Memory B cell (primary cell): ENCODE measurements around the gene CDH20.
A peak's percentile ranks its signal among the peaks of the same experiment; 100 is the strongest.

ENCODE experiments used
- ATAC-seq: fragments of 150-1000 bp; cut with Tn5 transposase; 2 replicates; pipeline ENCODE4 v1.10.0; 2021; ENCODE audit warnings: low read depth, mild to moderate bottlenecking, moderate library complexity
- DNase-seq, 2 donors: peaks; one replicate each; pipeline ENCODE4 v3.0.0; 2022; ENCODE audit warnings: low spot score in 2 of 2
- H3K27ac Mint-ChIP-seq: one replicate; pipeline ENCODE4 v1.8.0; 2022; ENCODE audit warnings: mild to moderate bottlenecking, moderate library complexity, mixed read lengths
- H3K27me3 Mint-ChIP-seq: one replicate; pipeline ENCODE4 v1.8.0; 2022; ENCODE audit warnings: mixed read lengths
- H3K36me3 Mint-ChIP-seq: one replicate; pipeline ENCODE4 v1.8.0; 2022; ENCODE audit warnings: mild to moderate bottlenecking, mixed read lengths
- H3K4me1 Mint-ChIP-seq: one replicate; pipeline ENCODE4 v1.8.0; 2022; ENCODE audit warnings: mixed read lengths
- H3K4me3 Mint-ChIP-seq: one replicate; pipeline ENCODE4 v1.8.0; 2022; ENCODE audit warnings: mild to moderate bottlenecking, moderate library complexity, mixed read lengths
- H3K9me3 Mint-ChIP-seq: one replicate; pipeline ENCODE4 v1.8.0; 2022; ENCODE audit warnings: mixed read lengths

CDH20 gene

DNA sequence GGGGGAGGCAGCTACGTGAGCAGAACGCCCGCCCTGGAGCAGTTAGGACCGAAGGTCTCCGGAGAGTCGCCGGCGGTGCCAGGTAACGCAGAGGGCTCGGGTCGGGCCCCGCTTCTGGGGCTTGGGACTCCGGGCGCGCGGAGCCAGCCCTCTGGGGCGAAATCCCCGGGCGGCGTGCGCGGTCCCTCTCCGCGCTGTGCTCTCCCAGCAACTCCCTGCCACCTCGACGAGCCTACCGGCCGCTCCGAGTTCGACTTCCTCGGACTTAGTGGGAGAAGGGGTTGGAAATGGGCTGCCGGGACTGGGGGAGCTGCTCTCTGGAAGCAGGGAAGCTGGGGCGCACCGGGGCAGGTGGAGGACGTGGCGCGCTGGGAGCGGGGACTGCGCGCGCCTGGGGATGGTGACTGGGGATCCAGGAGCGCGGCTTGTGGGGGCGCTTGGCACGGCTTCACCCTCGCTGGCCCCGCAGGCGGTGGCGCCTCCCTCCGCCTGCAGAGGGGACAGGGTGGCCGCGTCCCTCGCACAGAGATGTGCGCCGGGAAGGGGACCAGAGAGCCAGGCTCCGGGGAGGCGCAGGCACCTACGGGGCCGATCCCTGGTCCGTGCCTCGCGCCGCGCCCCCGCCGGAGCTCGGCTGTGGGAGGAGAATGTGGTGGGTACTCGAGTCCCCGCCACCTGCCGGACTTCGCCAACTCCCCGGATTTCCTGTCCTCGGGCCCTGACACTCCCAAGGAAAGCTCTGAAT, 688 bp downstream of the CDH20 start:
- Mint-ChIP-seq H3K27me3 (peaks cover 18% of the 10 kb centered on the region), H3K4me3 (no peak overlapping the region), H3K27ac (no peak overlapping the region), H3K4me1 (peaks cover 6% of the 10 kb centered on the region), H3K36me3 (no peaks in the 10 kb centered on the region), H3K9me3 (no peaks in the 10 kb centered on the region)
- no peak for ATAC-seq
- DNase-seq: no peak

DNA sequence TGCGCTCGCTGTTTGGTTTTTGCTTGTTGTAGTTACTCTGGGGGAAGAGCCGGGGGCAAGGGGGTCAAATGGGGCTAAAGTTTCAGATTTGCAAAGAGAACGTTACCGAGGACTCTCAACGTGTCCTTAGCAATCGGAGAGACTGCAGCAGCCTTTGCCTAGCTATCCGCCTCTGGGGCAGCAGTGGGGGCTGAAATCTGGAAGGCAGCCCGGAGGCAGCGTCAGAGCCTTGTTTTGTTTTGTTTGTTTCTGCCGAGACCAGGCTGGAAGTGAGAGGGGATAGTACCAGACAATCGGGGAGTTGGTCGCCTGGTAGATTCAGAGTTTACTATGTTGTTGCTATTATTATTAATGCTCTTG, 1.2 kb downstream of the CDH20 start:
- ATAC-seq (no peak), DNase-seq (no peak)
- Mint-ChIP-seq H3K9me3 (no peaks in the 10 kb centered on the region), H3K27ac (no peak overlapping the region), H3K4me3 (no peak overlapping the region), H3K36me3 (no peaks in the 10 kb centered on the region), H3K27me3 (peaks cover 18% of the 10 kb centered on the region), H3K4me1 (peaks cover 6% of the 10 kb centered on the region)

DNA sequence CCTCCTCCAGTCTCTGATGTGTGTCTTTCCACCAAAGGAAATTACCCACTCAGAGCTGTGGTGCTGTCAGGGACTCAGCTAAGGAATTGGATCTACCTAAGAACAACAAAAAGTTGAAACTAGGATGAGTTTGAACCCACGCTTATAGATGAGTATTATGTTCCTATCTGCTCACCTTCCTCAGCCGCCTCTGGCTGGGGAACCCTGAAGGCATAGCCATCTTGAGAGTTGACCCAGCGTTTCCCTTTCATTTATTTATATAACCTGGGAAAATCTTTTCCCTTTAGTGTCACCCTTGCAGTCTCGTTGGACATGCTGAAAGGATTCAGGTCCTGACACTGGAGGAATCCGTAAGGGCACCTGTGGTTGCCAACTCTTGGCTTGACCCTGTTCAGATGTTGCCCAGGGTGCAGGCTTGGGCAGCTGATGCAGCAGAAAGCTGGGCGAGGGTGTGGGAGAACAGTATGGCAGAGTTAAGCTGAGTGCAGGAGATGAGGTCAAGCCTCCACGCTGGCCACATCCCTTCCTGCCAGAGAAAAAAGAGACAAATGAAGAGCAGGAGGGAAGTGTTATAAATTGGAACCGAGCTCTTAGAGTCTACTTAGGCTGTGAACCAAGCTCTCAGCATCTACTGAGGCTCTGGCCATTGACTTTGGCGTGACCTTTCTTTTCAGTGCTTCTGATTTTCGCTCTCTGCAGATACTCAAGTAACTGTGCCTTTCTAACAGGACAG, 1.9 kb downstream of the CDH20 start:
- Mint-ChIP-seq H3K4me1 (peaks cover 6% of the 10 kb centered on the region), H3K36me3 (no peaks in the 10 kb centered on the region), H3K27me3 (peaks cover 18% of the 10 kb centered on the region), H3K27ac (no peak overlapping the region), H3K4me3 (no peak overlapping the region), H3K9me3 (no peaks in the 10 kb centered on the region)
- ATAC-seq: no peak
- DNase-seq: no peak

DNA sequence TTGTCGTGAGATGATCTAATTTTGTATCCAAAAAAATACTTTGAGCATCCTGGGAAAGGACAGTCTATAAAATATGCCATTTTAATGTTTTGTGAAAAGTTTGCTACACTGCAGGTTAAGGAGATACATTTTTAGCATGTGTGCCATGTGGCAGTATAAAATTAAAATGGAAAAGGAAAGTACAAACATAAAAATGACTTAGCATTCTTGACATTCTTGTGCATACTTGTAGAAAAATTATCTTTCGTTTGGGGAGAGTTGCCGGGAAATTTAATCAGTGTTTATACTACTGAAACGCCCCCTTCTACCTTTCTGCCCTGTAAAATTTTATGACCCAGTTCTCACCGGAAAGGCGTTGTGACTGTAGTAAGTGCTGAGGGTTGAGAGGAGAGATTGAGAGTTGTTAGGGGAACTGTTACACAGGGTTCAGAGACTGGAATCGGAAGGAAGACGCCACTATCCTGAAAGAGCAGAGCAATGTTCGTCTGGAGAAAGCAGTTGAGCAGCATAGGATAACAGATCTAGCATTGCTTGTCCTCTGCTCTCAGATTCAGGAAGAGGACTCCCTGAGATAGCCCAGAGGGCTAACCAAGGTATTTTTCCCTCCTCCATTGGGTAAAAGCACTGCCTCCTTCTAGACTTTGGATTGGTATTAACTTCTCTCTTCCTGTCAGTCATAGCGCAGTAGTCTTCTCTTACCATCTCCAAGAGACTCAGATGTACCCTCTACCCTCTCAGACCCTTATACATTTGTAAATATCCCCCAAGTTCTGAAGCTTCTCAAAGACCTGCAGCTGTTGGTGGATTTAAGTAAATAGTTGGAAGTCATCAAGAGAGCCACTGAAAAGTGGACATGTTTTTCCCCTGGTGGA, 2.7 kb downstream of the CDH20 start:
- no peak overlapping the region for H3K27ac Mint-ChIP-seq
- H3K27me3 Mint-ChIP-seq: peaks cover 18% of the 10 kb centered on the region
- H3K36me3 Mint-ChIP-seq: no peaks in the 10 kb centered on the region
- DNase-seq (no peak), ATAC-seq (no peak)
- H3K4me1 Mint-ChIP-seq: peaks cover 6% of the 10 kb centered on the region
- H3K4me3 Mint-ChIP-seq: no peak overlapping the region
- no peaks in the 10 kb centered on the region for H3K9me3 Mint-ChIP-seq

- Mint-ChIP-seq H3K9me3 (no peaks in the 10 kb centered on the region), H3K36me3 (no peaks in the 10 kb centered on the region), H3K27ac (no peak overlapping the region), H3K4me1 (peaks cover 6% of the 10 kb centered on the region), H3K27me3 (peaks cover 18% of the 10 kb centered on the region), H3K4me3 (no peak overlapping the region)
- DNase-seq (no peak), ATAC-seq (no peak)
Measured at GRCh38 chr18:61336766-61337165, 3.5 kb downstream of the CDH20 start.

- peaks cover 6% of the 10 kb centered on the region for H3K4me1 Mint-ChIP-seq
- peaks cover 21% of the 10 kb centered on the region for H3K27me3 Mint-ChIP-seq
- H3K27ac Mint-ChIP-seq: no peak overlapping the region
- no peaks in the 10 kb centered on the region for H3K36me3 Mint-ChIP-seq
- ATAC-seq (no peak), DNase-seq (no peak)
- H3K9me3 Mint-ChIP-seq: no peaks in the 10 kb centered on the region
- H3K4me3 Mint-ChIP-seq: no peak overlapping the region
Measured at GRCh38 chr18:61337527-61337926, 4.3 kb downstream of the CDH20 start.

DNA sequence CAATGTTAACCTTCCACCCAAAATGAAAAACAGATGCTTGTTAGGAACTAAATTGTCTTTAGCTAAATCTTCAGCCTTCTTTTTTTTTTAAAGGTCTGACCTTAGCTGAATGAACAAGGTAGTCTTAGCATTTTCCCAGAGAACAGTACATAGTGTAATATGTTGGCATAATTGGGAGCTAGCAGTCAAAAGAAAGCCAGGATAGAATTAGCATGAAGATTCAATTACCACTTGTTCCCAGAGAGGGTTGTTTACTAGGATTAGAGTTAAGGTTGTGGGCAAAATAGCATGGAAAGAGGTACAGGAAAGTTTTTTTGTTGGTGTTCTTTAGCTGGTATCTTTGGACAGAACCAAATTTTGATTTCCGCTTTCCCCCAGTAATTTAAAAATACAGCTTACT, 6.9 kb downstream of the CDH20 start:
- Mint-ChIP-seq H3K27me3 (peaks cover 12% of the 10 kb centered on the region), H3K27ac (no peak overlapping the region), H3K4me3 (no peak overlapping the region), H3K9me3 (no peaks in the 10 kb centered on the region), H3K4me1 (peaks cover 3% of the 10 kb centered on the region), H3K36me3 (no peaks in the 10 kb centered on the region)
- ATAC-seq (no peak), DNase-seq (no peak)

GRCh38 chr18:61348230-61348629, 15.0 kb downstream of the CDH20 start:
- Mint-ChIP-seq H3K4me1 (no peaks in the 10 kb centered on the region), H3K36me3 (no peaks in the 10 kb centered on the region), H3K27ac (no peak overlapping the region), H3K27me3 (peaks cover 8% of the 10 kb centered on the region), H3K4me3 (no peak overlapping the region), H3K9me3 (peaks cover 2% of the 10 kb centered on the region)
- no peak for DNase-seq
- ATAC-seq: no peak

DNA sequence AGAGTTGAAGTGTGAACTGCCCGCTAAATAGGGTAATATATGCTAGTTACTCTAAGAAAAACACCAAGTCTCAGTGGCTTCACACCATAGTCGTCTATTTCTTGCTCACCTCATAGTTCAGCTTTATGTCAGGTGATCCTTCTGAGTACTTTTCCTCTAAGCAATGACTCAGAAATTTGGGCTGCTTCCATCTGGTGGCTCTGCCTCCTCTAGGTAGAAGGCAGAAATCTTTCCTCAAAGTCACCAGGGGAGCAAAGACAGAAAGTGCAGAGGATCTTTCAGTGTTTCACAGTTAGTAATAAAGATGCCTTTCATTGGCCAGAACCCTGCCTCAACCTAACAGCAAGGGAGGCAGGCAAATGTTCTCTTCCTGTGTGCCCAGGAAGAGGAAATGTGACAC, 17.3 kb downstream of the CDH20 start:
- Mint-ChIP-seq H3K9me3 (peaks cover 2% of the 10 kb centered on the region), H3K27ac (no peak overlapping the region), H3K4me1 (no peaks in the 10 kb centered on the region), H3K36me3 (no peaks in the 10 kb centered on the region), H3K4me3 (no peak overlapping the region), H3K27me3 (peaks cover 8% of the 10 kb centered on the region)
- no peak for DNase-seq
- no peak for ATAC-seq

- peaks cover 3% of the 10 kb centered on the region for H3K27me3 Mint-ChIP-seq
- H3K36me3 Mint-ChIP-seq: no peaks in the 10 kb centered on the region
- no peaks in the 10 kb centered on the region for H3K4me1 Mint-ChIP-seq
- DNase-seq (no peak), ATAC-seq (no peak)
- H3K9me3 Mint-ChIP-seq: peaks cover 1% of the 10 kb centered on the region
- H3K27ac Mint-ChIP-seq: no peak overlapping the region
- H3K4me3 Mint-ChIP-seq: no peak overlapping the region
Measured at GRCh38 chr18:61352059-61352458, 18.8 kb downstream of the CDH20 start.

GRCh38 chr18:61352611-61353010, 19.4 kb downstream of the CDH20 start:
- no peak for DNase-seq
- no peaks in the 10 kb centered on the region for H3K4me1 Mint-ChIP-seq

GRCh38 chr18:61360404-61361383, 27.5 kb downstream of the CDH20 start:
- Mint-ChIP-seq H3K9me3 (peaks cover 1% of the 10 kb centered on the region), H3K4me1 (peaks cover 9% of the 10 kb centered on the region)
- ATAC-seq: peak; percentile 84

More at GRCh38 chr18:61352611-61353010, 19.4 kb downstream of the CDH20 start:
- H3K4me3 Mint-ChIP-seq: no peak overlapping the region
- peaks cover 1% of the 10 kb centered on the region for H3K9me3 Mint-ChIP-seq
- ATAC-seq: no peak
- no peaks in the 10 kb centered on the region for H3K36me3 Mint-ChIP-seq
- no peak overlapping the region for H3K27ac Mint-ChIP-seq
- H3K27me3 Mint-ChIP-seq: peaks cover 3% of the 10 kb centered on the region

DNA sequence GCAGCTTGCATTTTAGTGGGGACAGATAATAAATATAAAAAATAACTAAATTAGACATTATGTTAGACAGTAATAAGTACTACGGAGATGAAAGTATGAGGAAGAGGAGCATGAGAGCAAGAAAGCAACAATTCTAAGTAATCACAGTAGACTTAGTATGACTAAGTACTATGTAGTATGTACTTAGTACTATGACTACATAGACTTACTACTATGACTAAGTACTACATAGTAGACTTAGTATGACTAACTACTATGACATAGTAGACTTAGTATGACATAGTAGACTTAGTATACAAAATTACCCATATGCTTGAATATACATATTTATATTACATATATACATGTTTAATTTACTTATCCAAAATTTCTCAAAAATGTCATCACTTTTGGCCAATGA, 29.3 kb downstream of the CDH20 start:
- H3K36me3 Mint-ChIP-seq: no peaks in the 10 kb centered on the region
- H3K27ac Mint-ChIP-seq: no peak overlapping the region
- ATAC-seq: no peak
- H3K4me3 Mint-ChIP-seq: no peak overlapping the region
- no peak for DNase-seq
- peaks cover 2% of the 10 kb centered on the region for H3K27me3 Mint-ChIP-seq
- H3K9me3 Mint-ChIP-seq: peaks cover 1% of the 10 kb centered on the region
- peaks cover 9% of the 10 kb centered on the region for H3K4me1 Mint-ChIP-seq

More at GRCh38 chr18:61360404-61361383, 27.5 kb downstream of the CDH20 start:
- Mint-ChIP-seq H3K36me3 (no peaks in the 10 kb centered on the region), H3K27ac (peak overlapping the region; percentile 61), H3K27me3 (peaks cover 2% of the 10 kb centered on the region), H3K4me3 (peak overlapping the region; percentile 70)
- DNase-seq: peak in 1 of 2 donors; percentile 1
